HFF-Myc (cell line): ENCODE measurements around the gene DAP3.
"Not testable (repeated sequence)": the region's sequence is repeated elsewhere in the genome, so short reads cannot be mapped to it uniquely, and the experiment has no call there.

Experiments used
- DNase-seq: peaks from one replicate; pipeline ENCODE4 v3.0.0-alpha.2; 2011; ENCODE audit warnings: low read depth; ENCODE audit errors: extremely low read depth
- H3K4me3 ChIP-seq: replicated peaks from 2 replicates; pipeline ENCODE4 v1.5.1; 2011; ENCODE audit warnings: low read depth, mild to moderate bottlenecking, control low read depth, low read length
- TF ChIP-seq, protein P1 (sequence below): IDR thresholded peaks from 2 replicates; pipeline ENCODE4 v1.5.1; 2012; ENCODE audit warnings: mild to moderate bottlenecking, low read depth, low read length, control low read depth; ENCODE audit errors: missing control alignments

The DAP3 gene

DNA sequence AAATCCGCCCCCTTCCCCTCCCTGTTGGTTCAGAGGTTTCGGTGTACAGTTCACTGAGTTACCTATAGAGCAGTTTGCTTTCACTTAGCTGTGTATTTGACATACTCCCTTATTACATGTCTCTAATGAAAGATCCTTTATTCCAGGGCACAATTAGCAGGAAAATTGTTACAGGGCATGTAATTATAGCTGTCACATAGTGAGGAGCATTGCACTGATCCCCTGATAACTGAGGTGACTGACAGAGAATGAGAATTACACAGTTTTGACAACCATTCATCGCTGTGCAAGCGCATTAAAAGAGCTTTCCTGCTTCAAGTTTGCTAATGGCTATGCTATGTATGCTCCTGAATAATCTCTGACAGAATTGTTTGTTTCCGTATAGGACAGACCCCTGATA, 26.9 kb downstream of the DAP3 start:
- TF ChIP-seq, protein P1, sequence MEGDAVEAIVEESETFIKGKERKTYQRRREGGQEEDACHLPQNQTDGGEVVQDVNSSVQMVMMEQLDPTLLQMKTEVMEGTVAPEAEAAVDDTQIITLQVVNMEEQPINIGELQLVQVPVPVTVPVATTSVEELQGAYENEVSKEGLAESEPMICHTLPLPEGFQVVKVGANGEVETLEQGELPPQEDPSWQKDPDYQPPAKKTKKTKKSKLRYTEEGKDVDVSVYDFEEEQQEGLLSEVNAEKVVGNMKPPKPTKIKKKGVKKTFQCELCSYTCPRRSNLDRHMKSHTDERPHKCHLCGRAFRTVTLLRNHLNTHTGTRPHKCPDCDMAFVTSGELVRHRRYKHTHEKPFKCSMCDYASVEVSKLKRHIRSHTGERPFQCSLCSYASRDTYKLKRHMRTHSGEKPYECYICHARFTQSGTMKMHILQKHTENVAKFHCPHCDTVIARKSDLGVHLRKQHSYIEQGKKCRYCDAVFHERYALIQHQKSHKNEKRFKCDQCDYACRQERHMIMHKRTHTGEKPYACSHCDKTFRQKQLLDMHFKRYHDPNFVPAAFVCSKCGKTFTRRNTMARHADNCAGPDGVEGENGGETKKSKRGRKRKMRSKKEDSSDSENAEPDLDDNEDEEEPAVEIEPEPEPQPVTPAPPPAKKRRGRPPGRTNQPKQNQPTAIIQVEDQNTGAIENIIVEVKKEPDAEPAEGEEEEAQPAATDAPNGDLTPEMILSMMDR = no peak
- no peak for DNase-seq
- H3K4me3 ChIP-seq = no peak overlapping the region

DNA sequence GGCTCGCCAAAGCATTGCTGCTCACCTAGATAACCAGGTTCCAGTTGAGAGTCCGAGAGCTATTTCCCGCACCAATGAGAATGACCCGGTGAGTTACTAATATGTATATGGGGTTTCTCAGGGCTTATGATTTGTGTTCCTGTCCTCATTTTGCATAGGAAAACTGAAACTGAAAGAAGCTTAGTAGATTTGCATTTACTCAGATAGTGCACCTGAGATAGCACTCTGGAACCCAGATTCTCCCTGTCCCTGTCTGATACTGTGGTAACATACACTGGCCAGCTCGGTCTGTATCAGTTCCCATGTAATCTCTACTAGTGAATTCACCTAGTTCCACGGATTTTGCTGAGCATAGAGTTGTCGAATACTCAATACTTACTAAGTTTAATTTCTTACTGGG, 28.1 kb downstream of the DAP3 start:
- no peak overlapping the region for H3K4me3 ChIP-seq
- no peak for DNase-seq
- TF ChIP-seq, protein P1 = no peak

DNA sequence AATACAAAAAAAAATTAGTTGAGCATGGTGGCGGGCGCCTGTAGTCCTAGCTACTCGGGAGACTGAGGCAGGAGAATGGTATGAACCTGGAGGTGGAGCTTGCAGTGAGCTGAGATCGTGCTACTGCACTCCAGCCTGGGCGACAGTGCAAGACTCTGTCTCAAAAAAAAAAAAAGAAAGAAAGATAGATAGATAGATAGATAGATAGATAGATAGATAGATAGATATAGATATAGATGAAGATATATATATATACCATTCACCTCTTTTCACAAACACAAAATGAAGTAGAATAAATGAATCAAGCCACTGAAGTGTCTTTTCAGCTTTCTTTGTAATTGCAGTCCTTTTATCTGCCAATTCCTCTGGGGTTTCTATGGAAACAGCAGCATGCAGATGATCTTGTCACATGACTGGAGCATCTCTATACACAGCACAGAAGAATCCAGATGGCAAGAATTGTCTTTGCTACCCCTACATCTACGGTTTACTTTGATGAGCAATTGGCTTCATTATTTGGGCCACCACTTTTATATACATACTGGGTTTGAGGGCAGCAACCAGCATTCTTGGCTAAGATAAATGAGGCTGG, 29.7 kb downstream of the DAP3 start:
- not testable (repeated sequence) for DNase-seq, H3K4me3 ChIP-seq

DNA sequence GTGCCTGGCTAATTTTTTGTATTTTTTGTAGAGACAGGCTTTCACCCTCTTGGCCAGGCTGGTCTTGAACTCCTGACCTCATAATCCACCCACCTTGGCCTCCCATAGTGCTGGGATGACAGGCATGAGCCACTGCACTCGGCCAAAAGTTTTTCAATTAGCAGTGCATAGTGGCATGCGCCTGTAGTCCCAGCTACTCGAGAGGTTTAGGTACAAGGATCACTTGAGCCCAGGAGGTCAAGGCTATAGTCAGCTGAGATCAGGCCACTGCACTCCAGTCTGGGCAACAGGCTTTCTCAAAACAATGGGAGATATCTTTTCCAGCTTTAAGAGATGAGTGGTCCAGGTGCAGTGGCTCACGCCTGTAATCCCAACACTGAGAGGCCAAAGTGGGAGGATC, 30.8 kb downstream of the DAP3 start:
- no peak for DNase-seq
- TF ChIP-seq, protein P1 = no peak
- H3K4me3 ChIP-seq = no peak overlapping the region

DNA sequence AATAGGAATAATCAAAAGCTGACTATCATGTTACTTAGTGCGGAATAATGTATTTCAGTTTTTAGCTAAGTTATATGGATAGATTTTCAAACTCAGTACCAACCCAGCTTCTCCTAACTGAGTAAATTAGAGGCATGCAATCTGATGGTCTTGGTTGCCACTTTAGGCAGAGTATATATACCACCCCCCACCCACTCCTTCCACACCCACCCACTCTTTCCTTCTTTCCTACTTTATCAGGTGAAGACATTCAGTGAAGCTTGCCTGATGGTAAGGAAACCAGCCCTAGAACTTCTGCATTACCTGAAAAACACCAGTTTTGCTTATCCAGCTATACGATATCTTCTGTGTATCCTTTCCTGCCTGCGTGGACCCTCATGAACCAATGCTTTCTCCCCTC, 36.3 kb downstream of the DAP3 start:
- no peak for DNase-seq
- TF ChIP-seq, protein P1 = no peak
- no peak overlapping the region for H3K4me3 ChIP-seq

DNA sequence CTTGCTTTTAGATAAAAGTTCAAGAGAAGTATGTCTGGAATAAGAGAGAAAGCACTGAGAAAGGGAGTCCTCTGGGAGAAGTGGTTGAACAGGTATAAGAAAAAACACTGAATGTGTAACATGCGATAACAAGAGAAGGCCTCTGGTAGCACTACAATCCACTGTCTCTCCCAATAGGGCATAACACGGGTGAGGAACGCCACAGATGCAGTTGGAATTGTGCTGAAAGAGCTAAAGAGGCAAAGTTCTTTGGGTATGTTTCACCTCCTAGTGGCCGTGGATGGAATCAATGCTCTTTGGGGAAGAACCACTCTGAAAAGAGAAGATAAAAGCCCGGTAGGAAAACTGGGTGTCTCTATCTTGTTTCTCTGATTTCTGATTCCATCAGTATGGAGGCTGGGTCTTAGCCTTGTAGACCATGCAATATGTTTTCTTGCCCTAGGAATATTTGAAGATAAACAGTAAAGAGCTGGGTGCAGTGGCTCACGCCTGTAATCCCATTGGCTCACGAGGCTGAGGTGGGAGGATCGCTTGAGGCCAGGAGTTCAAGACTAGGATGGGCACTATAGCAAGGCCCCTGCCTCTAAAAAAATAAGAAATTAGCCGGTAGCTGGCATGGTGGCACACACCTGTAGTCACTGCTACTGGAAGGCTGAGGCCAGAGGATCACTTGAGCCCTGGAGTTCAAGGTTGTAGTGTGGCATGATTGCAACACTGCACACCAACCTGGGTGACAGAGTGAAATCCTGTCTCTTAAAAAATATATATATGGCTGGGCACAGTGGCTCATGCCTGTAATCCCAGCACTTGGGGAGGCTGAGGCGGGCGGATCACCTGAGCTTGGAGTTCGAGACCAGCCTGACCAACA, 40.4 kb downstream of the DAP3 start:
- TF ChIP-seq, protein P1 = peak; percentile 68
- peak; percentile 52 for DNase-seq
- H3K4me3 ChIP-seq = no peak overlapping the region

DNA sequence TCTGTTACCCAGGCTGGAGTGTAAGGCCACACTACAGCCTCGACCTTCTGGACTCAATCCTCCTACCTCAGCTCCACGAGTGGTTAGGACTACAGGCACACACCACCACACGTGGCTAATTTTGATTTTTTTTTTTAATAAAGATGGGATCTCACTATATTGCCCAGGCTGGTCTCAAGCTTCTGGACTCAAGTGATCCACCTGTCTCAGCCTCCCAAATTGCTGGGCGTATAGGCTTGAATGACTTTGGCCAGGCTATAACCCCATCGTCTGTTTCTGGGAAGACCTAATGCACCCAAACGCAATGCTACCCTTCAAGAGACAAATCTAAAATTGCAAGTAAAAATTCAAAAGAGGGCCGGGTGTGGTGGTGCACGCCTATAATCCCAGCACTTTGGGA, 52.1 kb downstream of the DAP3 start:
- TF ChIP-seq, protein P1 = no peak
- no peak overlapping the region for H3K4me3 ChIP-seq
- no peak for DNase-seq
